ENCODE results near the gene DDX24.

The DDX24 gene

DNA sequence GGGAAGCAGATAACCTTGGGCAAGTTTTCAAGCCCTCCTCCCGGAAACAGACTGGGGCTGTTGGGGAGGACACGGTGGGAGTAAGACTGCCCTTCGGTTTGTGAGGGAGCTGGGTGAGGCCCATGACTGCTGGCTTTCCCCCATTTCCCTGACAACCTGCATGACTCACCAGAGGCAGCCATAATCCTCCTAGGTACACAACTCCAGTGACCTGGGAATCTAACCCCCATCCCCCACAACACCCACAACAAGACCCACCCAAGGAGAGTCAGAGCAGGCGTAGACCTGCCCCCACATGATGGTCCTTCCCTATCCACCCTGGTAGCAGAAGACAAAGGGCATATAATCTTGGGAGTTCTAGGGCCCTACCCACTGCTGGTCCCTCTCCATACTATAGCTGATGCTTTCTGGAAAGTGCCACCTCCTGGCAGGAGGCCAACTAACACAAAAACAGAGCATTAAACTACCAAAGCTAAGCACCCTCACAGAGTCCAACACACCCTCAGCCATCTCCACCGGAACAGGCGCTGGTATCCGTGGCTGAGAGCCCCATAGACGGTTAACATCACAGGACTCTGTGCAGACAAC, 14.8 kb downstream of the DDX24 start:
- ChIA-PET CTCF (interaction anchor here (1.7 to 3.2 kb wide), 4 partner anchors 9 to 70 kb away, joined by 4 to 10 read pairs (median 6); no protein-coding TSS in a partner anchor), POLR2A (interaction anchor here (1.3 to 1.8 kb wide), 2 partner anchors 9 to 13 kb away, joined by 3 to 8 read pairs; no protein-coding TSS in a partner anchor)
- TF ChIP-seq, protein P1, sequence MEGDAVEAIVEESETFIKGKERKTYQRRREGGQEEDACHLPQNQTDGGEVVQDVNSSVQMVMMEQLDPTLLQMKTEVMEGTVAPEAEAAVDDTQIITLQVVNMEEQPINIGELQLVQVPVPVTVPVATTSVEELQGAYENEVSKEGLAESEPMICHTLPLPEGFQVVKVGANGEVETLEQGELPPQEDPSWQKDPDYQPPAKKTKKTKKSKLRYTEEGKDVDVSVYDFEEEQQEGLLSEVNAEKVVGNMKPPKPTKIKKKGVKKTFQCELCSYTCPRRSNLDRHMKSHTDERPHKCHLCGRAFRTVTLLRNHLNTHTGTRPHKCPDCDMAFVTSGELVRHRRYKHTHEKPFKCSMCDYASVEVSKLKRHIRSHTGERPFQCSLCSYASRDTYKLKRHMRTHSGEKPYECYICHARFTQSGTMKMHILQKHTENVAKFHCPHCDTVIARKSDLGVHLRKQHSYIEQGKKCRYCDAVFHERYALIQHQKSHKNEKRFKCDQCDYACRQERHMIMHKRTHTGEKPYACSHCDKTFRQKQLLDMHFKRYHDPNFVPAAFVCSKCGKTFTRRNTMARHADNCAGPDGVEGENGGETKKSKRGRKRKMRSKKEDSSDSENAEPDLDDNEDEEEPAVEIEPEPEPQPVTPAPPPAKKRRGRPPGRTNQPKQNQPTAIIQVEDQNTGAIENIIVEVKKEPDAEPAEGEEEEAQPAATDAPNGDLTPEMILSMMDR (IDR thresholded peaks at IDR 0.05; ENCODE audit: control extremely low read depth, extremely low read depth, low read depth, missing control alignments) = no peak
- DNase-seq (ENCODE audit: extremely low spot score) = no peak

DNA sequence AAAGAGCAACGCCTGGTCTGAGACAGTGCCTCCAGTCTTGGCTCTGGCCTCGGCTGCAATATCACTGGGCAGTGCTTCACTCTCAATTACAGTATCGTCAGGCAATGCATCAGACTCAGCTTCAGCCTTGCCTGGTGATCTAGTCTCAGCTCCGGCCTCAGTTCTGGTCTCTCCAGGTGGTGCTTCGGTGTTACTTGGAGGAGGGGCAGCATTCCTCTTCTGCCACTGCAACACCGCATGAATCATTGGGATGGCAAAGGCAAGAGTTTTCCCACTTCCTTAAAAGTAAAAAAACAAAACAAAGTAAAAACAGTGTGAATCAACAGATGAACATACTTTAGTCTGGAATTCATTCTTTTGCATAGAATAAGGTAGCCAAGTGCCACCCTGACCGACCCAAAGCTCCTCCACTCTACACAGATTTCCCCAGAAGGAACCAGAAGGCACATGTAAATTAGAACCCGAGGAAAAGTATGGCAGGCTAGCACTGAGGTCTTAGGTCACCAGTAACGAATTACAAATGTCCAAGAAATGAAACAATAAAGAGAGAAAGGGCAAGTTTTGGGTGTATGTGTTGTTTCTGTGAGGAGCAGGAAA, 18.6 kb downstream of the DDX24 start:
- CTCF ChIA-PET = interaction anchor here (1.1 to 2.2 kb wide), 3 partner anchors 10 to 70 kb away, joined by 3 to 14 read pairs (median 4); no protein-coding TSS in a partner anchor
- TF ChIP-seq, protein P1 (IDR thresholded peaks at IDR 0.05; ENCODE audit: control extremely low read depth, extremely low read depth, low read depth, missing control alignments) = no peak
- POLR2A ChIA-PET = no interaction called here
- DNase-seq (ENCODE audit: extremely low spot score) = no peak

DNA sequence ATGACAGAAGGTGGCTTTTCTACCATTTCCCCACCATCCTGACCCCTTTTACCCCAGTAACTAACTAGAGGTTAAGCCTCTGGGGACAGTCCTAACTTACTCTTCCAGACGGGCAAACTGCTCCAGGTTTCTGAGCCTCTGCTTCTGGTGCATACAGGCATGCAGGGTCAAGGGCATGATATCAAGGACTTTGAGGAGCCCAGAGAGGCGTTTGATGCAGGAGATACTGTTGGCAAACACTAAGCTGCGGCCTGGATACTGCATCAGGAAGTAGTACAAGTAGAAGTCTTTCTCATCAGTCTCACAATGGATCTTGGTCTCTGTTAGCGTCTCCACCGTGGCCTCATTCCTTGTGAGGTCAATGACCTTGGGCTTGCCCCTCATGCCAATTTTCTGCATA, 21.0 kb downstream of the DDX24 start:
- DNase-seq (ENCODE audit: extremely low spot score) = no peak
- TF ChIP-seq, protein P1 (IDR thresholded peaks at IDR 0.05; ENCODE audit: control extremely low read depth, extremely low read depth, low read depth, missing control alignments) = no peak
- POLR2A ChIA-PET = interaction anchor here (1.4 kb wide), 1 partner anchor 21 kb away, joined by 4 read pairs; the partner anchor contains the start of genes DDX24 and IFI27L1
- CTCF ChIA-PET = no interaction called here

DNA sequence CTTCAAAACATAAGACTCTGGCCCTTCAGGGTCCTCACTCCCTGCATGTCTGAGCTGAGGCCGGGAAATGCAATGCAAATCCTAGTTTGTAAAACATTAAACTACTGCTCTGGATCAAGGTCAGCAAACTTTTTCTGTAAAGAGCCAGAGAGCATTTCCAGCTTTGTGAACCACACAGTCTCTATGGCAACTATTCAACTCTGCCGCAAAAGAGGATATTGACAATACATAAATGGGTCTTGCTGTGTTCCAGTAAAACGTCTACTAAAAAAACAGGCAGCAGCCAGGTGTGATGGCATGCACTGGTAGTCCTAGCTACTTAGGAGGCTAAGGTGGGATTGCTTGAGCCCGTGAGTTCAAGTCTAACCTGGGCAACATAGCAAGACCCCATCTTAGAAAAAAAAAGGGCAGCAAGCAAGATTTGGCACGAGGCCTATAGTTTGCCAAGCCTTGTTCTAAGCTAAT, 22.3 kb downstream of the DDX24 start:
- no peak for DNase-seq (ENCODE audit: extremely low spot score)
- ChIA-PET CTCF (interaction anchor here (1.3 to 3.7 kb wide), 5 partner anchors 22 to 78 kb away, joined by 3 to 25 read pairs (median 6); no protein-coding TSS in a partner anchor), POLR2A (no interaction called here)
- TF ChIP-seq, protein P1 (IDR thresholded peaks at IDR 0.05; ENCODE audit: control extremely low read depth, extremely low read depth, low read depth, missing control alignments) = no peak

GRCh38 chr14:94058128-94058673, 22.8 kb downstream of the DDX24 start:
- DNase-seq (ENCODE audit: extremely low spot score) = no peak
- CTCF ChIA-PET = interaction anchor here (1.3 to 3.7 kb wide), 7 partner anchors 9 to 123 kb away, joined by 3 to 25 read pairs (median 8); no protein-coding TSS in a partner anchor
- TF ChIP-seq, protein P1 (IDR thresholded peaks at IDR 0.05; ENCODE audit: control extremely low read depth, extremely low read depth, low read depth, missing control alignments) = no peak
- POLR2A ChIA-PET = no interaction called here

DNA sequence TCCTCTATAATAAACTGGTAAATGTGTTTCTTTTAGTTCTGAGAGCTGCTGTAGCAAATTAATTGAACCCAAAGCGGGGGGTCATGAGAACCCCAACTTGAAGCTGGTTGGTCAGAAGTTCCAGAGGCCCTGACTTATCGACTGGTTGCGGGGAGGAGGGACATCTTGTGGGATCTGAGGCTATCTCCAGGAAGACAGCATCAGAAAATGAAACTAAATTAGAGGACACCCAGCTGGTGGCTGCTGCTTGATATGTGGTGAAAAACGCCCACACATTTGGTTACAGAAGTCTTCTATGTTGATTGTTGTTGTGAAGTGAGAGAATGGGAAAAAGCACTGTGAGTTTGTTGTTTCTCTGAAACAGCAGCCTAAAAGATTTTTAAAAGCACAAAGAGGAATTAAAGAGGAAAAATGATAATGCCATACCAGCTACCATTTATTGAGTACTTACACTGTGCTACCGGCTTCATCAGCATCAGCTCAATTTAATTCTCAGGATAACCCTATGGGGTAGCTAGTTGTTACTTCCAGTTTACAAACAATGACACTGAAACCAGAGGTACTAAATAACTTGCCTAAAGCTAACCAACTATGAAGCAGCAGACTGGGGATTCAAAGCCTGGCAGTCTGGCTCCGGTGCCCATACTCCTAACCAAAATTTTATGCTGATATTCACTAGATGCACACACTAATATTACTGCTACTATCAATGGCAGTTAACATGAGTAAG, 24.3 kb downstream of the DDX24 start:
- ChIA-PET POLR2A (interaction anchor here (1.2 to 1.5 kb wide), 3 partner anchors 9 to 24 kb away, joined by 6 to 8 read pairs (median 8); partner anchors contain the start of genes DDX24 and IFI27L1), CTCF (interaction anchor here (0.7 to 3.7 kb wide), 11 partner anchors 10 to 125 kb away, joined by 3 to 25 read pairs (median 4); no protein-coding TSS in a partner anchor)
- TF ChIP-seq, protein P1 (IDR thresholded peaks at IDR 0.05; ENCODE audit: control extremely low read depth, extremely low read depth, low read depth, missing control alignments) = no peak
- no peak for DNase-seq (ENCODE audit: extremely low spot score)

Data from GM10248 (cell line).